Peyer's patch (tissue), 4 donors: ENCODE measurements around the gene RELL1.

Source experiments
- POLR2A ChIP-seq, 2 donors: fragments of 450-650 bp; IDR thresholded peaks; one replicate each; pipeline ENCODE4 v1.5.1; 2017; ENCODE audit warnings: antibody characterized with exemption in 2 of 2, mild to moderate bottlenecking in 2 of 2, moderate library complexity in 2 of 2
- TF ChIP-seq, protein P1 (sequence below), 6 experiments: fragments of 450-650 bp in 4 of 6; fragments of 200-600 bp in 2 of 6; sonication (generic) in 1 of 6; IDR thresholded peaks; one replicate each; pipeline ENCODE4 v1.5.1; 2017 to 2019; ENCODE audit warnings: antibody characterized with exemption in 6 of 6, mild to moderate bottlenecking in 3 of 6, moderate library complexity in 1 of 6

DNA sequence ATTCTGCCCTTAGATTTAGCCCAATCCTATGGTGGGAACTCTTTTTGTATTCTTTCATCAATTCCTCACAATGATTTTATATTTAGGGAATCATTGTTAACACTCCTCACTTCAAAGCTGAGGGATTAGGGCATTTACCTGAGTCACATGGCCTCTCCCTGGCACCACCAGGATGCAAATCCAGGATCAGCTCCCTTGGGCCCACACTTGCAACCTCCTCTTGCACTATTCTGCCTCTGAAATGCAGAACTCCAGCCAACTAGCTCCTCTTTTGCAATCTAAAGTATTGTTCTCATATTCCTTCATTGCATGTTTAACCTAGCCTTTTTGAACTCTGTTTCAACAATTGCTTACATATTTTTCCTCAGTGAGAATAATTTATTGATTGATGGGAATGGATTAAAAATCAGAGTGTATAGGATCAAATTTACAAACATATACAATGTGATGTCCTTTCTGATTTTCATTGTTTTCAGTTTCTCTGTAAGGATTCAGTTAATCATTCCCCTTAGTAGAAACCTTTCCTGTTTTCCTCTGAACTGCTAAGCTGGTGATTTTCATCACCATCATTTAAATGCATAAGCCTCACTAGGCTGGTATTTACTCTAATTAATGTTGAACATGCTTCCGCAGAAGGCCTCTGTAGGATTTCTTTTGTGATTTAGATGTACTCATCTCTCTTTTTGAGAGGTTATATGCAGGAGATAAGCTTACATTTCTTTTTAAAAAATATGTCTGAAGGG is 3.3 kb upstream of the RELL1 start:
- TF ChIP-seq, protein P1, sequence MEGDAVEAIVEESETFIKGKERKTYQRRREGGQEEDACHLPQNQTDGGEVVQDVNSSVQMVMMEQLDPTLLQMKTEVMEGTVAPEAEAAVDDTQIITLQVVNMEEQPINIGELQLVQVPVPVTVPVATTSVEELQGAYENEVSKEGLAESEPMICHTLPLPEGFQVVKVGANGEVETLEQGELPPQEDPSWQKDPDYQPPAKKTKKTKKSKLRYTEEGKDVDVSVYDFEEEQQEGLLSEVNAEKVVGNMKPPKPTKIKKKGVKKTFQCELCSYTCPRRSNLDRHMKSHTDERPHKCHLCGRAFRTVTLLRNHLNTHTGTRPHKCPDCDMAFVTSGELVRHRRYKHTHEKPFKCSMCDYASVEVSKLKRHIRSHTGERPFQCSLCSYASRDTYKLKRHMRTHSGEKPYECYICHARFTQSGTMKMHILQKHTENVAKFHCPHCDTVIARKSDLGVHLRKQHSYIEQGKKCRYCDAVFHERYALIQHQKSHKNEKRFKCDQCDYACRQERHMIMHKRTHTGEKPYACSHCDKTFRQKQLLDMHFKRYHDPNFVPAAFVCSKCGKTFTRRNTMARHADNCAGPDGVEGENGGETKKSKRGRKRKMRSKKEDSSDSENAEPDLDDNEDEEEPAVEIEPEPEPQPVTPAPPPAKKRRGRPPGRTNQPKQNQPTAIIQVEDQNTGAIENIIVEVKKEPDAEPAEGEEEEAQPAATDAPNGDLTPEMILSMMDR (IDR thresholded peaks at IDR 0.05) = no peak
- no peak for TF ChIP-seq POLR2A (IDR thresholded peaks at IDR 0.05)
